D341Med (cell line): ENCODE results near the gene STRIT1.
"Not testable (repeated sequence)": the region's sequence is repeated elsewhere in the genome, so short reads cannot be mapped to it uniquely, and the experiment has no call there.

Experiments used
- DNase-seq: peaks from one replicate; pipeline ENCODE4 v3.0.0; 2012; ENCODE audit warnings: low spot score

The STRIT1 gene

DNA sequence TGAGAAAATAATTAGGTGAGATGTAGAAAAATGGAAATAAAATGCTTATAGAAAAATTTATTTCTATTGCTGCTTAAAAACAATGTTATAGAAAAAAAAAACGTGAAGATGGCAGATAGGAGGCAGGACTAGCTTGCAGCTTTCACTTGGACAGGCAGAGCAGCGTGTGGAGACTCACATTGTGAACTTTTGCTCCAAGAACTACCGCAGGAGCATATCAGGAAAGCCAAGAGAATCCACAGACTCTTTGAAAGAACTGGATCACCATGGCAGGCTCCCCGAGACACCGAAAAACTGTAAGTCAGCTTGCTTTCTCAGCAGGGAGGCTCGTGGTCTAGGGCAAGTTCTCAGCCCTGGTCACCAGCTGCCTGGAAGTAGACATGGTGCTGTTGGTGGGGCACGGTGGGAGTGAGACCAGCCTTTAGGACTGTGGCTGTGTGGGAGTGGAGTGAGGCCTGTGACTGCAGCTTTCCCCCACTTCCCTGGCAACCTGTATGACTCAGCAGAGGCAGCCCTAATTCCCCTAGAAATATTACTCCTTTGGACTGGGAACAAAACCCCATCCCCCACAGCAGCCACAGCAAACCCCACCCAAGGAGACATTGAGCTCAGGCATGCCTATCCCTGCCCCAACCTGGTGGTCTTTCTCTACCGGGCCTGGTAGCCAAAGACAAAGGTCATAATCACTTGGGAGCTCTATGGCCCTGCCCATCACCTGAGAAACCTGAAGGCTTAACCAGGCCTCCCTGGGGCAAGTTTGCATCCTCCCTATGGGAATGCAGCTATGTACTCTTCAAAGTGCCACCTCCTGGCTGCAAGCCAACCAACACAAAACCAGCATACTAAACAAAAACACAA is 22.8 kb downstream of the STRIT1 start:
- DNase-seq, result no peak

DNA sequence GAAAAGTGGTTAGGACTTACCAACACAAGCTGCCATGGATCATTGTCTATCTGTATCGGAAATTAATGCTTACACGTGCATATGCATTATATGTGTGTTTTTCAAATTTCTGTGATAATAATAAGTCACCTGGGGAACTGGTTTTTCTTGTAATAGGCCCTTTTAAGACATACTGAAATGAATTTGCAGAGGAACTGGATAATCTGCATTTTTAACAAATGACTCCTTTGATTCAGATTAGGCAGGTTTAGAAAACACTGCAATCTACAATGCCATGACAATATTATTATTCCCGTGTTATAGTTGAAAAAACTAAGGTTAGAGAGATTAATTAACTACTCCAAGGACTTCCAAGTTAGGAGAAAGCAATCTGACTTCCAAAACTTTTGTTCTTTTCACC is 23.4 kb downstream of the STRIT1 start:
- no peak for DNase-seq

- DNase-seq, result not testable (repeated sequence)
These were observed 30.6 kb downstream of the STRIT1 start for GRCh38 chr3:155262855-155263254.

DNA sequence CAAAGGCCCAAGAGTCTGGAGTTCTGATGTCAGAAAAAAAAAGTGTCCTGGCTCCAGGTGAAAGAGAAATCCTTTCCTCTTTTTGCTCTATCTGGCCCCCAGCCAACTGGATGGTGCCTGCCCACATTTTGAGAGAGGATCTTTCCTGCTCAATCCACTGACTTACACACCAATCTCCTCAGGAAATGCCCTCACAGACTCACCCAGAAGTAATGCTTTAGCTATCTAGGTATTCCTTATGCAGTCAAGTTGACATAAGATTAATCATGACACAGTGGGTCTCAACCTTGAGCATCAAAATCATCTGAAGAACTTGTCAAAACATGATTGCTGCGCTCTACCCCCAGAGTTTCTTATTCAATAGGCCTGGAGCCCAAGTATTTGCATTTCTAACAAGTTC is 31.2 kb downstream of the STRIT1 start:
- no peak for DNase-seq

GRCh38 chr3:155254445-155254844 is 39.0 kb downstream of the STRIT1 start:
- DNase-seq, result no peak

GRCh38 chr3:155252535-155252934 is 40.9 kb downstream of the STRIT1 start:
- no peak for DNase-seq

- no peak for DNase-seq
These were observed 41.5 kb downstream of the STRIT1 start for GRCh38 chr3:155252021-155252420.

- DNase-seq, result no peak
These were observed 44.8 kb downstream of the STRIT1 start for GRCh38 chr3:155248531-155249187.

- no peak for DNase-seq
These were observed 48.8 kb downstream of the STRIT1 start for GRCh38 chr3:155244699-155245098.

DNA sequence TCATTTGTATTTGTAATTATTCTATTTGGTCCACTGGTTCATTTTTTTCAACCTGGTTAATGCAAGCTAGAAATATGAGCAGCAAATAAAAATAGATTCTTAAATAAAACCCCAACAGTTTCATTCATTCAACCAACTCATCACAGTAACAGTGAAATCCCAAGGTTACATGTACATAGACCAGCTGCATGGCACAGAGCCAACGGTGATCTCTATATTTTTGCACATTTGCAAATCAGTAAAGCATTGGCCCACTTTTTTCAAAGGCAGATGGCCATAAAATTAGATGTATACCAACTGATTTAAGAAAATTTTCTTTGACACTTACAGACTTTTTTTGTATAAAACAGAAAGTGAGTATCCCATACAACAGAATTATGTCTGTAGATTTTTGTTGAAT is 49.3 kb downstream of the STRIT1 start:
- no peak for DNase-seq

DNA sequence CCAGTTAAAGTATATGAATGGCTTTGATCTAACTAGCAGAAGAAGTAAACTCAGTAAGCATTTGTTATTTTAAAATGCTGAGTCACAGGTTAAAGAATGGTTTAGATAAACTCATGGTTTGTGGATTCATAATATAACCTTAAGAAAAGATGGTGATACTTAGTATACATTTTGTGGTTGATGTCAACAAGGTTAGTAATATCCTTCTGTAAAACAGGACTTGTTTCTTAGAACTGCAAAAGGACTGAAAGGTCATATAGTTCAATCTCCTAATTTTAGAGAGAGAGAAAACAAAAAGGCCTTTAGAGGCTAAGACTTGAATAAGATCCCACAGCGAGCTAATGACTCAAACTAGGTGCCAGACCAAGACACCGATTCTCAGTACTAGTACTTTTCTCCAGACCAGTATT is 50.0 kb downstream of the STRIT1 start:
- no peak for DNase-seq

DNA sequence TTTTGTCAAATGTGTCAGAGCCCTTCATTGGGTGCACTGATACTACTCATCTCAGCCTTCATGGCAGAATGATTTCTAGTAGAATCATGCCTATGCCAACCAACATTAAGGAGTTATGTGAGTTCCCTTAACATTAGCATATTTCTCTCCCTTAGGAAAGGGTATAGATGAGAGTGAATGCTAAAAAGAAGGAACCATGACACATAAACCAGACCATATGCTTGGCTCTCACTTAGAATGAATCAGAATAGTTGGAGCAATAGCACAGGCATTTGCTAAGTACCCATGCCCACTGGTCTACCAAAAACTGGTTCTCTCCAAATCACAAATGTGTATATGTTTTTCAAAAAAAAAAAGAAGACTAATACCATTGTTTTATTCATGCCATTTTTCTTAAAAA is 51.1 kb downstream of the STRIT1 start:
- DNase-seq, result no peak

DNA sequence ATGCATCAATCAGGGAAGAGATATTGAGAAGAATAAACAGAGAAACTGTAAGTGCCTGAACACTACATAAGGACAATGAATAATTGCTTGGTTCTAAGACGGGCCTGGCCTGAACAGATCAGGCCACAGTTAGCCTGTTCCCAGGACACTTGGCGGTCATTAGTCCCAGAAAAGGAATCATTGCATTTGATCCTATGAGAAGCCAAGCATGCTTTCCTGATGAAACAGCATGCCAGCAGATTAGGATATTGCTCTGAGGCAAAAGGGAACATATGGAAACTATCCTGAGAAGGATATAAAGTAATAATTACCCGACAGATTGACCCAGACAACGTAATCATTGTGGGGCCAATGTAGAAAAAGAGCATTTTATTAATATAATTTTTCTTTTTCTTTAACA is 51.9 kb downstream of the STRIT1 start:
- no peak for DNase-seq
